Measurements from ENCODE around the gene HES7.

HES7 gene

DNA sequence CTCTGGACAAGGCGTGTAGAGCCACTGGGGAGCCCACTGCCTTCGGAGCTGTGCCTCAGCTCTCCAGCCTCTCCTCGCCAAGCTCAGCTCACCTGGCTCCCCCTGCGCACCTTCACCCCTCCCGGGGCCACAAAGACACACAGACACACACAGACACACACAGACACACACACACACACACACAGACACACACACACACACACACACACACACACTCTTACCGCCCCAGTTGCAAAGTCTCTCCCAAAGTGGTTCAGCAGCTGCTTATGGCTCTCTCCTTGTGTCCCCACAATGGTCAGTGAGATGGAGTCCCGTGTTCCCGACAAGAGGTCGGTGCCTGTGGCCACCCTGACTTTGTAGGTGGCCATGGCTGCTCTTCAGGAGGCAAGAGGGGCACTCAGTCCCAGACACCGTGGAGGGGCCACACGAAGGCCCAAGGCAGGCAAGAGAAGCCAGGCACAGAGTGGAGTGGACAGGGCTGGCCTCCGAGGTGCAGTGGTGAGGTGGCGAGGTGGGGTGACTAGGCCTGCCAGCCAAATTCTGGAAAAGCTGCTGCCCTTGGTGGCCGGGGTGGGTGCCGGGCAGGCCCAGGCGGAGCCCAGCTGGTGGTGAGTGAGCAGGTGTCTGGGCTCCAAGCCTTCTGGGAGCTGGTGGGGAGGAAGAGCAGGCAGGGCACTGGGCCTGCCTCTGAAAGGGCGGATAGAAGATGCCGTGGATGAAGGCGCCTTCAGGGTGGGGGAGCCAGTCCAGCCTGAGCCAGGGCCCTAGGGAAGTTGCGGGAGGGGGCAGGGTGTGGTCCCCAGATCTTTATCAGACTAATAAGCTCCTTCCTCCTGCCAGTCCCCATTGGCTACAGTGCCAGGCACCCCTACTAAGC lies 36.6 kb downstream of the HES7 start, which contains the start of gene ALOX12B:
ALOX12B (minus strand) TSS at position 642 of the 877 bp plus-strand sequence; CDS start at position 368, 274 bp downstream.
- Histone ChIP-seq H3K9ac (ENCODE audit: low read depth, low read length, poor library complexity, severe bottlenecking) (no peak within 1 kb of the TSS), H4K20me1 (ENCODE audit: insufficient read depth, low read length, poor library complexity, severe bottlenecking) (no peaks in the 10 kb centered on the region), H3F3A (ENCODE audit: low read depth) (no peaks in the 10 kb centered on the region), H3K9me3 (ENCODE audit: insufficient read depth, low read depth, low read length) (no peaks in the 10 kb centered on the region), H3K4me3 (ENCODE audit: low read length, poor library complexity, severe bottlenecking) (no peak within 1 kb of the TSS), H3K4me2 (ENCODE audit: low read depth, low read length, poor library complexity, severe bottlenecking) (no peak within 1 kb of the TSS), H3K36me3 (ENCODE audit: insufficient read depth, low read length) (no peaks in the 10 kb centered on the region), H3K4me1 (ENCODE audit: insufficient read depth, low read length, poor library complexity, severe bottlenecking) (no peaks in the 10 kb centered on the region), H3K79me2 (ENCODE audit: insufficient read depth, low read length) (no peaks in the 10 kb centered on the region), H3K9me2 (replicated peaks; ENCODE audit: low read depth, low read length) (no peaks in the 10 kb centered on the region), H2AFZ (ENCODE audit: low read length) (no peak within 1 kb of the TSS), H3K27me3 (ENCODE audit: insufficient read depth, low read length, poor library complexity, severe bottlenecking) (no peaks in the 10 kb centered on the region)
- TF ChIP-seq EZH2phosphoT487 (IDR thresholded peaks at IDR 0.05; ENCODE audit: borderline replicate concordance) = no peak
- TF ChIP-seq, protein P1, sequence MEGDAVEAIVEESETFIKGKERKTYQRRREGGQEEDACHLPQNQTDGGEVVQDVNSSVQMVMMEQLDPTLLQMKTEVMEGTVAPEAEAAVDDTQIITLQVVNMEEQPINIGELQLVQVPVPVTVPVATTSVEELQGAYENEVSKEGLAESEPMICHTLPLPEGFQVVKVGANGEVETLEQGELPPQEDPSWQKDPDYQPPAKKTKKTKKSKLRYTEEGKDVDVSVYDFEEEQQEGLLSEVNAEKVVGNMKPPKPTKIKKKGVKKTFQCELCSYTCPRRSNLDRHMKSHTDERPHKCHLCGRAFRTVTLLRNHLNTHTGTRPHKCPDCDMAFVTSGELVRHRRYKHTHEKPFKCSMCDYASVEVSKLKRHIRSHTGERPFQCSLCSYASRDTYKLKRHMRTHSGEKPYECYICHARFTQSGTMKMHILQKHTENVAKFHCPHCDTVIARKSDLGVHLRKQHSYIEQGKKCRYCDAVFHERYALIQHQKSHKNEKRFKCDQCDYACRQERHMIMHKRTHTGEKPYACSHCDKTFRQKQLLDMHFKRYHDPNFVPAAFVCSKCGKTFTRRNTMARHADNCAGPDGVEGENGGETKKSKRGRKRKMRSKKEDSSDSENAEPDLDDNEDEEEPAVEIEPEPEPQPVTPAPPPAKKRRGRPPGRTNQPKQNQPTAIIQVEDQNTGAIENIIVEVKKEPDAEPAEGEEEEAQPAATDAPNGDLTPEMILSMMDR (conservative IDR thresholded peaks at IDR 0.05; ENCODE audit: low read length) = no peak

DNA sequence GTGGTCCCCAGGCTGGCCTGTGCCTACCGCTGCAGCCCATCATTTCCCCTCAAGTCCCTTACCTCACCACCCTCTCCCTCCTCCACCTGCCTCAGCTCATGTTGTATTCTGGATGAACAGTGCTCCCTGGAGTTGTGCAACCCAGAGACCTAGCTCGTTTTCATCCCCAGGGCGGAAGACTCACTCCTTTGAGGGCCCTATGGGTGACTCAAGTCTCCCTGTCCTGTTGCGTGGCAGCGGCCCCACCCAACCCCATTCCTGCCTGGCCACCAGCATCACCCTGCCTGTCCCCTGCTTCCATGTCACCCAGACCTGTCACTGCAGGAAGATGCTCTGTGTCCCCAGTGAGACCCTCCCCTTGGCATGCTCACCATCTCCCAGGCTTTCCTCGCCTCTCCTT lies 39.7 kb downstream of the HES7 start:
- TF ChIP-seq EZH2phosphoT487 (IDR thresholded peaks at IDR 0.05; ENCODE audit: borderline replicate concordance) = no peak
- TF ChIP-seq, protein P1 (conservative IDR thresholded peaks at IDR 0.05; ENCODE audit: low read length) = no peak
- H3K4me1 ChIP-seq (ENCODE audit: insufficient read depth, low read length, poor library complexity, severe bottlenecking) = peaks cover 5% of the 10 kb centered on the region
- H4K20me1 ChIP-seq (ENCODE audit: insufficient read depth, low read length, poor library complexity, severe bottlenecking) = no peaks in the 10 kb centered on the region
- no peaks in the 10 kb centered on the region for H3K27me3 ChIP-seq (ENCODE audit: insufficient read depth, low read length, poor library complexity, severe bottlenecking)
- no peaks in the 10 kb centered on the region for H3K9me3 ChIP-seq (ENCODE audit: insufficient read depth, low read depth, low read length)
- H3K4me2 ChIP-seq (ENCODE audit: low read depth, low read length, poor library complexity, severe bottlenecking) = no peak overlapping the region
- no peaks in the 10 kb centered on the region for H3K79me2 ChIP-seq (ENCODE audit: insufficient read depth, low read length)
- H2AFZ ChIP-seq (ENCODE audit: low read length) = no peak overlapping the region
- H3K9ac ChIP-seq (ENCODE audit: low read depth, low read length, poor library complexity, severe bottlenecking) = no peak overlapping the region
- H3K36me3 ChIP-seq (ENCODE audit: insufficient read depth, low read length) = no peaks in the 10 kb centered on the region
- H3F3A ChIP-seq (ENCODE audit: low read depth) = no peaks in the 10 kb centered on the region
- H3K4me3 ChIP-seq (ENCODE audit: low read length, poor library complexity, severe bottlenecking) = no peak overlapping the region
- H3K9me2 ChIP-seq (replicated peaks; ENCODE audit: low read depth, low read length) = no peaks in the 10 kb centered on the region

DNA sequence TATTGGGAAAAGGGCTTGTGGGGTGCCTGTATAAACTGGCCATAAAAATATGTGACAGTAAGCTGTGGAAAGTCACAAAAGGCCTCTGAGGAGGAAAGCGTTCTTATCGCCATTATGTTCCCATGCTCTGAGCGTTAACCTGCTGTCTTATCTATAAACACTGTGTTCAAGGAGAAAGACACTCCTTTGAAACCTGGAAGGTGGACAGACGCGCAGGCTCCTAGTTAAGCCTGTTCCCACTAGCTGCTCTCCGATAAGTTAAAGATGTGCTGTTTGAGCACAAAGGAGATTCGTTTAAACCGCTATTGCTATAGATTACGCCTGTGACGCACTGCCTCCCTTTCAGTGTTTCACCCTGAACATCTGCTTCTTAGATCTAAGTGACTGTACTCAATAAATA lies 41.6 kb downstream of the HES7 start:
- H3K27me3 ChIP-seq (ENCODE audit: insufficient read depth, low read length, poor library complexity, severe bottlenecking) = no peaks in the 10 kb centered on the region

More for the DNA sequence above, 41.6 kb downstream of the HES7 start:
- no peaks in the 10 kb centered on the region for H3K79me2 ChIP-seq (ENCODE audit: insufficient read depth, low read length)
- H3K4me2 ChIP-seq (ENCODE audit: low read depth, low read length, poor library complexity, severe bottlenecking) = no peak overlapping the region
- no peaks in the 10 kb centered on the region for H3K36me3 ChIP-seq (ENCODE audit: insufficient read depth, low read length)
- no peaks in the 10 kb centered on the region for H3F3A ChIP-seq (ENCODE audit: low read depth)
- H2AFZ ChIP-seq (ENCODE audit: low read length) = no peak overlapping the region
- no peaks in the 10 kb centered on the region for H3K9me2 ChIP-seq (replicated peaks; ENCODE audit: low read depth, low read length)
- H3K9ac ChIP-seq (ENCODE audit: low read depth, low read length, poor library complexity, severe bottlenecking) = no peak overlapping the region
- H3K4me3 ChIP-seq (ENCODE audit: low read length, poor library complexity, severe bottlenecking) = no peak overlapping the region
- no peaks in the 10 kb centered on the region for H3K9me3 ChIP-seq (ENCODE audit: insufficient read depth, low read depth, low read length)
- TF ChIP-seq, protein P1 (conservative IDR thresholded peaks at IDR 0.05; ENCODE audit: low read length) = no peak
- no peak for TF ChIP-seq EZH2phosphoT487 (IDR thresholded peaks at IDR 0.05; ENCODE audit: borderline replicate concordance)
- no peaks in the 10 kb centered on the region for H4K20me1 ChIP-seq (ENCODE audit: insufficient read depth, low read length, poor library complexity, severe bottlenecking)
- peaks cover 5% of the 10 kb centered on the region for H3K4me1 ChIP-seq (ENCODE audit: insufficient read depth, low read length, poor library complexity, severe bottlenecking)

Measured in Loucy (cell line).